ENCODE measurements around the gene PARD3. TPM values are rescaled to one million over a fixed set of nuclear protein-coding genes. Genes with fewer than 3 reads are reported as not detected.

PARD3 gene
- total RNA-seq, 4 donors from 2014 or later, result 30.9 to 54.6 (median 40.0) TPM

GRCh38 chr10:34124522-34125035, 690.5 kb downstream of the PARD3 start:
- no peak for TF ChIP-seq CTCF (IDR thresholded peaks at IDR 0.05)
- ATAC-seq (ENCODE audit: low FRiP score), result no peak
- no peak for DNase-seq (ENCODE audit: low spot score)

GRCh38 chr10:34121781-34122622, 693.1 kb downstream of the PARD3 start:
- no peak for ATAC-seq (ENCODE audit: low FRiP score)
- TF ChIP-seq CTCF (IDR thresholded peaks at IDR 0.05), result no peak
- DNase-seq (ENCODE audit: low spot score), result no peak

GRCh38 chr10:34121125-34121753, 693.9 kb downstream of the PARD3 start:
- ATAC-seq (ENCODE audit: low FRiP score) (no peak), DNase-seq (ENCODE audit: low spot score) (no peak)

GRCh38 chr10:34119456-34119855, 695.6 kb downstream of the PARD3 start:
- TF ChIP-seq CTCF (IDR thresholded peaks at IDR 0.05), result no peak
- no peak for DNase-seq (ENCODE audit: low spot score)
- ATAC-seq (ENCODE audit: low FRiP score), result no peak

More at GRCh38 chr10:34121125-34121753, 693.9 kb downstream of the PARD3 start:
- no peak for TF ChIP-seq CTCF (IDR thresholded peaks at IDR 0.05)

- DNase-seq (ENCODE audit: low spot score) (no peak), ATAC-seq (ENCODE audit: low FRiP score) (peak; percentile 16)
Measured at GRCh38 chr10:34116681-34117271, 698.3 kb downstream of the PARD3 start.

GRCh38 chr10:34116220-34116641, 698.9 kb downstream of the PARD3 start:
- no peak for TF ChIP-seq CTCF (IDR thresholded peaks at IDR 0.05)
- ATAC-seq (ENCODE audit: low FRiP score) (no peak), DNase-seq (ENCODE audit: low spot score) (no peak)

More at GRCh38 chr10:34116681-34117271, 698.3 kb downstream of the PARD3 start:
- TF ChIP-seq CTCF (IDR thresholded peaks at IDR 0.05), result no peak
